ENCODE data around the gene KRT82. TPM values are rescaled to one million over a fixed set of nuclear protein-coding genes. Genes with fewer than 3 reads are reported as not detected.

Gene KRT82
- total and polyA plus RNA-seq, 8 donors = not detected

GRCh38 chr12:52392465-52393007, 13.6 kb downstream of the KRT82 start:
- TF ChIP-seq, protein P1, sequence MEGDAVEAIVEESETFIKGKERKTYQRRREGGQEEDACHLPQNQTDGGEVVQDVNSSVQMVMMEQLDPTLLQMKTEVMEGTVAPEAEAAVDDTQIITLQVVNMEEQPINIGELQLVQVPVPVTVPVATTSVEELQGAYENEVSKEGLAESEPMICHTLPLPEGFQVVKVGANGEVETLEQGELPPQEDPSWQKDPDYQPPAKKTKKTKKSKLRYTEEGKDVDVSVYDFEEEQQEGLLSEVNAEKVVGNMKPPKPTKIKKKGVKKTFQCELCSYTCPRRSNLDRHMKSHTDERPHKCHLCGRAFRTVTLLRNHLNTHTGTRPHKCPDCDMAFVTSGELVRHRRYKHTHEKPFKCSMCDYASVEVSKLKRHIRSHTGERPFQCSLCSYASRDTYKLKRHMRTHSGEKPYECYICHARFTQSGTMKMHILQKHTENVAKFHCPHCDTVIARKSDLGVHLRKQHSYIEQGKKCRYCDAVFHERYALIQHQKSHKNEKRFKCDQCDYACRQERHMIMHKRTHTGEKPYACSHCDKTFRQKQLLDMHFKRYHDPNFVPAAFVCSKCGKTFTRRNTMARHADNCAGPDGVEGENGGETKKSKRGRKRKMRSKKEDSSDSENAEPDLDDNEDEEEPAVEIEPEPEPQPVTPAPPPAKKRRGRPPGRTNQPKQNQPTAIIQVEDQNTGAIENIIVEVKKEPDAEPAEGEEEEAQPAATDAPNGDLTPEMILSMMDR (IDR thresholded peaks at IDR 0.05) = no peak
- ATAC-seq (no peak), FAIRE-seq (no peak), DNase-seq (no peak)
- Histone ChIP-seq H3K27ac (no peak overlapping the region), H3K4me1 (no peaks in the 10 kb centered on the region), H3K4me3 (no peak overlapping the region), H3K27me3 (no peaks in the 10 kb centered on the region), H3K9me3 (no peaks in the 10 kb centered on the region), H3K36me3 (no peaks in the 10 kb centered on the region)
- WGBS, 2 donors = 84 to 86% methylated on average over 7 of the region's 7 CpGs
- intact Hi-C loops (cut with DNase I) = loop anchor here in 1 of 3 donors (10.0 kb wide), 1 partner anchor 102 kb away; the partner anchor contains the start of gene KRT6A

DNA sequence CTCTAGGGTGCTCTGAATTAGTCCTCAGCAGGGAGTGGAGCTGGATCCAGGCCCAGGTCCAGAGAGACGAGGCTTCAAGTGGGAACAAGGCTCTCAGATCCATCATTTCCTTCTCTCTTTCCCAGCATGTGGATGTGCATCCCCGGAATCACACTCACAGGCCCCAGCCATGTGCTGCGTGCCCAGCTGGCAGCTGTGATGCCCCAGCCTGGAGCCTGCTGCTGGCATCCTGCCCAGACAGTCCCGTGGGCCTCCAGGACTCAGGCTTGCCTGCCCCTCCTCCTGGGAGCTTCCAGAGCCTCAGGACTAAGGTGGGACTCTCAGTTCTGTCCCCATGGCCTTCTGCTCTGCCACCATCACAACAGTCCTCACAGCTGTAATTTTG, 14.5 kb downstream of the KRT82 start:
- no peak overlapping the region for H3K27ac ChIP-seq
- 21 to 29% methylated on average over 4 of the region's 4 CpGs for WGBS, 2 donors
- no peaks in the 10 kb centered on the region for H3K36me3 ChIP-seq
- TF ChIP-seq, protein P1 (IDR thresholded peaks at IDR 0.05) = no peak
- FAIRE-seq (no peak), DNase-seq (peak in 4 of 6 donors; percentile 16 to 75 (median 52)), ATAC-seq (peak in 3 of 4 donors; percentile 62 to 79 (median 68))
- H3K27me3 ChIP-seq = no peaks in the 10 kb centered on the region
- no peaks in the 10 kb centered on the region for H3K9me3 ChIP-seq
- intact Hi-C loops (cut with DNase I) = loop anchor here in 1 of 3 donors (10.0 kb wide), 1 partner anchor 103 kb away; the partner anchor contains the start of gene KRT6A
- H3K4me3 ChIP-seq = no peak overlapping the region
- no peaks in the 10 kb centered on the region for H3K4me1 ChIP-seq

GRCh38 chr12:52390739-52391617, 15.2 kb downstream of the KRT82 start:
- no peak overlapping the region for H3K4me3 ChIP-seq
- intact Hi-C loops (cut with DNase I) = loop anchor here in 1 of 3 donors (10.0 kb wide), 1 partner anchor 104 kb away; the partner anchor contains the start of gene KRT6A
- TF ChIP-seq, protein P1 (IDR thresholded peaks at IDR 0.05) = no peak
- FAIRE-seq (no peak), ATAC-seq (peak in 3 of 4 donors; percentile 25 to 57 (median 52)), DNase-seq (no peak)
- H3K9me3 ChIP-seq = no peaks in the 10 kb centered on the region
- H3K4me1 ChIP-seq = no peaks in the 10 kb centered on the region
- H3K27ac ChIP-seq = no peak overlapping the region
- H3K36me3 ChIP-seq = no peaks in the 10 kb centered on the region
- H3K27me3 ChIP-seq = no peaks in the 10 kb centered on the region
- 64 to 67% methylated on average over 11 of the region's 11 CpGs for WGBS, 2 donors

GRCh38 chr12:52389313-52390207, 16.6 kb downstream of the KRT82 start:
- no peak for DNase-seq
- Histone ChIP-seq H3K4me1 (no peaks in the 10 kb centered on the region), H3K4me3 (no peak overlapping the region), H3K27me3 (no peaks in the 10 kb centered on the region), H3K27ac (no peak overlapping the region), H3K9me3 (no peaks in the 10 kb centered on the region), H3K36me3 (no peaks in the 10 kb centered on the region)
- intact Hi-C loops (cut with DNase I) = loop anchor here in 1 of 3 donors (10.0 kb wide), 2 partner anchors 105 to 185 kb away; partner anchors contain the start of genes KRT6A and KRT74
- 50 to 55% methylated on average over 9 of the region's 9 CpGs for WGBS, 2 donors
- ATAC-seq = peak in 1 of 4 donors; percentile 31
- no peak for FAIRE-seq
- TF ChIP-seq, protein P1 (IDR thresholded peaks at IDR 0.05) = no peak
